PFSK-1 (cell line): ENCODE results near the gene KDM7A.

Experiments used
- POLR2AphosphoS5 ChIP-seq: IDR thresholded peaks from 2 replicates; pipeline ENCODE4 v1.6.1; 2012; ENCODE audit warnings: low read depth, mild to moderate bottlenecking, control low read depth, low read length, moderate library complexity
- REST ChIP-seq, 2 experiments: IDR thresholded peaks; 2 replicates each; pipeline versions ENCODE4 v1.6.1 to v1.8.0; 2011 to 2012; ENCODE audit warnings: low read depth in 2 of 2, low read length in 2 of 2, control low read depth in 1 of 2, inconsistent platforms in 1 of 2, mild to moderate bottlenecking in 1 of 2, moderate library complexity in 1 of 2; ENCODE audit not compliant: insufficient read depth in 1 of 2
- SIN3A ChIP-seq: IDR thresholded peaks from 2 replicates; pipeline ENCODE4 v1.6.1; 2012; ENCODE audit warnings: mild to moderate bottlenecking, low read length, moderate library complexity, borderline replicate concordance; ENCODE audit not compliant: insufficient read depth
- TAF1 ChIP-seq: IDR thresholded peaks from 2 replicates; pipeline ENCODE4 v1.6.1; 2012; ENCODE audit warnings: low read length, control low read depth, borderline replicate concordance; ENCODE audit not compliant: insufficient read depth

- TF ChIP-seq TAF1 (no peak), POLR2AphosphoS5 (no peak), SIN3A (no peak), REST (IDR thresholded peaks at IDR 0.05; ENCODE audit: insufficient read depth in 1 of 2, low read depth in 2 of 2, low read length in 2 of 2) (no peak)
These were observed 39.7 kb downstream of the KDM7A start for GRCh38 chr7:140137078-140137477.
